Measurements from ENCODE around the gene GLIPR1.

GRCh38 chr12:75526655-75527511, 46.3 kb downstream of the GLIPR1 start:
- TF ChIP-seq CTCF (IDR thresholded peaks at IDR 0.05; ENCODE audit: low read depth, low read length), result peak; percentile 50
- TF ChIP-seq MAX (IDR thresholded peaks at IDR 0.05; ENCODE audit: low read depth, low read length), result no peak
- no peak for TF ChIP-seq POLR2A (IDR thresholded peaks at IDR 0.05; ENCODE audit: extremely low read depth, insufficient read length)
